Skin epidermis (tissue), 12 donors: ENCODE measurements around the gene NSA2.

Experiments
- H3K27ac ChIP-seq, 21 experiments: fragments of 200-600 bp; sonication (generic) in 11 of 21; one replicate each; pipeline ENCODE4 v1.5.0; 2020; ENCODE audit warnings: mild to moderate bottlenecking in 3 of 21, inconsistent platforms in 2 of 21, moderate library complexity in 2 of 21
- H3K4me3 ChIP-seq, 7 experiments: fragments of 200-600 bp; sonication (generic) in 2 of 7; one replicate each; pipeline ENCODE4 v1.5.0; 2020; ENCODE audit warnings: inconsistent platforms in 2 of 7, mild to moderate bottlenecking in 2 of 7, moderate library complexity in 1 of 7

The NSA2 gene

DNA sequence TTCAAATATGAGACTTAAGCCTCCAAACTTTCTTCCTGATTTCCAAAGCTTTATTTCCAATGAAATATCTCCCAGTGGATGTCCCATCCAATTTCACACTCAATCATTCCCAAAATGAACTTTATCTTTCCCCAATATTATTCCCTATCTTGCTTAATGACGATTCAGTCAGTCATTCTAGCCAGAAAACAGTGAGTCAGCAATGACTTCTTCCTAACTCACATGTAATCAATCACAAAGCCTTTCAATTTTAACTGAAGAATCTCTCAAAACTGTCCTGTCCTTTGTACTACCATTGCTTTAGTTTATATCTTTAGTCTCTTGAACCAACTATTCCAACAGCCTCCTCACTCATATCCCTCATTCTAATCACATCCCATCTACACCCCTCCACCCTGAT is 34.9 kb downstream of the NSA2 start:
- H3K4me3 ChIP-seq: no peak overlapping the region
- H3K27ac ChIP-seq: no peak overlapping the region

DNA sequence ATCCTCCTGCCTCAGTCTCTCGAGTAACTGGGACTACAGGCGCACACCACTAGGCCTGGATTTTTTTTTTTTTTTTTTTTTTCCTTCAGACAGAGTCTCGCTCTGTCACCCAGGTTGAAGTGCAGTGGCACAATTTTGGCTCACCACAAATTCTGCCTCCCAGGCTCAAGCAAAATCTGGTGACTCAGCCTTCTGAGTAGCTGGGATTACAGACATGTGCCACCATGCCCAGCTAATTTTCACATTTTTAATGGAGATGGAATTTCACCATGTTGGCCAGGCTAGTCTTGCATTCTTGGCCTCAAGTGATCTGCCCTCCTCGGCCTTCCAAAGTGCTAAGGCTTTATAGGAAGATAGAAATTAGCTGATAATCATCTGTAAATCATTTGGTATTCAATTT is 43.9 kb downstream of the NSA2 start:
- no peak overlapping the region for H3K4me3 ChIP-seq
- H3K27ac ChIP-seq: no peak overlapping the region

DNA sequence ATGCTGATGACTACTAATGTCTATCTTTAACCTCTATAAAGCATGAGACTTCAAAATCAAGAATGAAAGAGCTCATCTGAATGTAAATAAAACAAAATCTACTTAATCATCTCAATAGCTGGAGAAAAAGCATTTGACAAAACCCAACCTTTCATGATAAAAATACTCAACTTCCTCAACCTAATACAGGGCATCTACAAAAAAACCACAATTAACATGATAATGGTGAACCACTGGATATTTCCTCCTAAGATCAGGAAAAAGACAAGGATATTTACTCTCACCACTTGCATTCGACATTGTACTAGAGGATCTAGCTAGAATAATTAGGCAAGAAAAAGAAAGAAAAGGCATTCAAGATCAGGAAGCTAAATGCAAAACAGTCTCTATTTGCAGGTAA is 49.8 kb downstream of the NSA2 start:
- no peak overlapping the region for H3K4me3 ChIP-seq
- H3K27ac ChIP-seq: no peak overlapping the region

DNA sequence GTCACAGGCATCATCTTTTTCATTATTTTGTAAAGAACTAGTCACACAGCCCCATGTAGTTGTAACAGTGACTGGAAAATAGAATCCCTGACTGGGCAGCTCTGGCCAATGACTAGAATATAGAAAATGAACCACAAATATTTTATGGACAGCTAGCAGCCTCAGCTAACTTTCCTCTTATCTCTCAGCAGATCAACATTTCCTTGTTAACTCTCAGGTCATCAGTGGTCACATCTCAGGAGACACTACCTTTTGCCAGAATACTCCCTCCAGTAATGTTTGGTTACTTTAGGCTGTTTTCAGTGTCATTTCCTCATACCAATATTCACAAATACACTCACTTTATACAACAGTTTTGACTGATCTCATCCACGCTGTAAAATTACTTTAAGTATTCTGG is 55.2 kb downstream of the NSA2 start:
- Histone ChIP-seq H3K27ac (no peak overlapping the region), H3K4me3 (no peak overlapping the region)

DNA sequence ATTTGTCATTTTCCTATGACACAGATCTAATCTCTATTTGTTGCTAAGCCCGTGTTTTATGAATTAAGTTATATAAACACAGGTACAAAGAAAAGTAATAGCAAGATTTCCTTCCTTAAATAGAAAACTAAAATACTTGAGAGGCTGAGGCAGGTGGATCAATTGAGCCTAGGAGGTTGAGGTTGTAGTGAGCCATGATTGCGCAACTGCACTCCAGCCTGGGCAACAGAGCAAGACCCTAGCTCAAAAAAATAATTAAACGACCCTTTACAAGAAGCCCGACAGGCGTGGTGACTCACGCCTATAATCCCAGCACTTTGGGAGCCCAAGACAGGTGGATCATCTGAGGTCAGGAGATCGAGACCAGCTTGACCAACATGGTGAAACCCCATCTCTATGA is 62.4 kb downstream of the NSA2 start:
- Histone ChIP-seq H3K27ac (no peak overlapping the region), H3K4me3 (no peak overlapping the region)
